Activated CD8-positive, alpha-beta memory T cell treated with anti-CD3 and anti-CD28 coated beads, Interleukin-2, amount 10 ng/mL, durations not matched to agents 7 days and 5 days (primary cell): ENCODE measurements around the gene EPN2. TPM values are rescaled to one million over a fixed set of nuclear protein-coding genes. Genes with fewer than 3 reads are reported as not detected.

Experiments used
- ATAC-seq: fragments of 150-1000 bp; cut with Tn5 transposase; one replicate; pipeline ENCODE4 v1.10.0; 2021; ENCODE audit warnings: moderate library complexity
- CTCF ChIA-PET: fragments of 350-600 bp; sonication (Branson Sonifier 250); formaldehyde crosslinking; loops from one replicate; lab custom pipeline; 2021; ENCODE audit warnings: antibody characterized with exemption; lab: Charles Lee
- DNase-seq: peaks from one replicate; pipeline ENCODE4 v3.0.0-alpha.2; 2020
- H3K27ac Mint-ChIP-seq: one replicate; pipeline ENCODE4 v1.8.0; 2021; ENCODE audit warnings: mild to moderate bottlenecking, mixed read lengths
- H3K27me3 Mint-ChIP-seq: one replicate; pipeline ENCODE4 v1.8.0; 2021; ENCODE audit warnings: mixed read lengths
- H3K36me3 Mint-ChIP-seq: one replicate; pipeline ENCODE4 v1.8.0; 2021; ENCODE audit warnings: mild to moderate bottlenecking, mixed read lengths
- H3K4me1 Mint-ChIP-seq: one replicate; pipeline ENCODE4 v1.8.0; 2021; ENCODE audit warnings: mixed read lengths
- H3K4me3 Mint-ChIP-seq: one replicate; pipeline ENCODE4 v1.8.0; 2021; ENCODE audit warnings: mild to moderate bottlenecking, moderate library complexity, mixed read lengths
- H3K9me3 Mint-ChIP-seq: one replicate; pipeline ENCODE4 v1.8.0; 2022; ENCODE audit warnings: low read depth, mixed read lengths
- total RNA-seq, 2 experiments: library from RNA; stranded (reverse); gene quantifications; one replicate each; pipeline ENCODE4 v1.2.3, GENCODE V29; 2021

Gene EPN2
- total RNA-seq, 2 experiments from 2014 or later, result 2.9 to 15.3 TPM

GRCh38 chr17:19317359-19318095 lies 80.4 kb downstream of the EPN2 start:
- Mint-ChIP-seq H3K36me3 (no peaks in the 10 kb centered on the region), H3K9me3 (no peaks in the 10 kb centered on the region), H3K27me3 (no peaks in the 10 kb centered on the region), H3K4me3 (no peak overlapping the region), H3K27ac (no peak overlapping the region), H3K4me1 (peaks cover 7% of the 10 kb centered on the region)
- DNase-seq (no peak), ATAC-seq (no peak)
- CTCF ChIA-PET, result interaction anchor here (1.5 kb wide), 1 partner anchor 21 kb away, joined by 6 read pairs; no protein-coding TSS in a partner anchor

DNA sequence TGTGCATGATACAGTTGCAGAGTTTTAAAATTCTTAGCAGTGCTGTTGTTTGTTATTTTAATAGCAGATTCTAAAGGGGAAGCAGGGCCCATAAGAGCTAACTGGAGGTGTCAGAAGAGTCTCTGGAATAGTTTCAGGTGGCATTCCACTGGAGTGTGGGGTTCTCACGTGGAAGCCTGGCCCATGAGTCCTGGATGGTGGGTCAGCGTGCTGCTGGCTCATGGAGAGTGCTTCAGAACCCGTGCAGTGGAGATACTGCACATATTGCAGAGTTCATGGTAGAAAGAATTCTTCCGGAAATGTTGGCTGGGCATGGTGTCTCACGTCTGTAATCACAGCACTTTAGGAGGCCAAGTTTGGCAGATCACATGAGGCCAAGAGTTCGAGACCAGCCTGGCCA lies 81.4 kb downstream of the EPN2 start:
- H3K36me3 Mint-ChIP-seq, result no peaks in the 10 kb centered on the region
- DNase-seq (no peak), ATAC-seq (no peak)
- CTCF ChIA-PET, result no interaction called here
- no peak overlapping the region for H3K4me3 Mint-ChIP-seq
- no peaks in the 10 kb centered on the region for H3K27me3 Mint-ChIP-seq
- H3K9me3 Mint-ChIP-seq, result no peaks in the 10 kb centered on the region
- H3K4me1 Mint-ChIP-seq, result peaks cover 5% of the 10 kb centered on the region
- no peak overlapping the region for H3K27ac Mint-ChIP-seq

DNA sequence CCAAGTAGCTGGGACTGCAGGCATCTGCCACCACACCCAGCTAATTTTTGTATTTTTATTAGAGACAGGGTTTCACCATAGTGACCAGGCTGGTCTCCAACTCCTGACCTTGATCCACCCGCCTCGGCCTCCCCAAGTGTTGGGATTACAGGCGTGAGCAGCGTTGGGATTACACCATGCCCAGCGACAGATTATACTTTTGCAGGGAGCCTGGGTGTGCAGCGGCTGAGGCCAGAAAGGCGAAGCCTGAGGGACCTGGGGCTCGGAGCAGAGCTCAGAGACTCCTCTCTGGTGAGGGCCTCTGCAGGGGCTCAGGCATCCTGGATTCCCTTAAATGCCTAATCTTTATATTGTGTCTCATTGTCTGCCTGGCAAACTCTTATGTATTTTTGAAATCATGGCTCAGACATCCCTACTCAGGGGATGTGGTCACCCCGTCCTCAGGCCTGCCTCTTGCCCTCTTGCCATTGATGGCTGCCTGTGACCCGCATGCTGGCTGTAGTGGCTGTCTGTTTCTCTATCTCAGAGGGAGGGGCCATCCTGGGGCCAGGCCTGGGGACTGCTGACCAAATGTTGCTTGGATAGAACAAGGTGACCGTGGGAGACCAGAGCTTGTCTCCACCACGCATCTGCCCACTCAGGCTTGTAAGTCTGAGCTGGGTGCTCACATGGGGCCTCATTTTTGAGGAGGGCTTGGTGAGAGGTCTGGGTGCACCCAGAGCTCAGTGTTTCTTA lies 82.8 kb downstream of the EPN2 start:
- ATAC-seq (no peak), DNase-seq (no peak)
- H3K27ac Mint-ChIP-seq, result no peak overlapping the region
- CTCF ChIA-PET, result interaction anchor here (1.2 kb wide), 1 partner anchor 11 kb away, joined by 3 read pairs; no protein-coding TSS in a partner anchor
- H3K9me3 Mint-ChIP-seq, result no peaks in the 10 kb centered on the region
- H3K27me3 Mint-ChIP-seq, result peaks cover 3% of the 10 kb centered on the region
- no peaks in the 10 kb centered on the region for H3K36me3 Mint-ChIP-seq
- no peak overlapping the region for H3K4me3 Mint-ChIP-seq
- H3K4me1 Mint-ChIP-seq, result peaks cover 4% of the 10 kb centered on the region

DNA sequence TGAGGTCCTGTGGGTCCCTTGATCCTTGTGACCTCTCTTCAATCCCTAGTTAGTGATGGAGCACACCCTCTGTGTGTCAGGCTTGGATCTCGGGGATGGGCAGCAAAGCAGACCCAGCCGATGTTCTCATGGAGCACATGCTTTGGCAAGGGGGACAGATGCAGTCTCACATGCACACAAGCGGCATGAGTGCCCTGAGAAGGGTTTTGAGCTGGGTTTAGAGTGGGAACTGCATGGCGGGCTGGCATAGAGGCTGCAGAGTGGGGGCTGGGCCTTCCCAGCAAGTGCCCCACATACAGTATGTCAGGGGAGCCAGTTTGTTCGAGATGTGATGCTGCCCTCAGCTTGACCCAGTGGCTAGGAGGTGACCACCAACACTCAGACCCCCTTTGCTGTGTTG lies 83.7 kb downstream of the EPN2 start:
- H3K9me3 Mint-ChIP-seq, result no peaks in the 10 kb centered on the region

DNA sequence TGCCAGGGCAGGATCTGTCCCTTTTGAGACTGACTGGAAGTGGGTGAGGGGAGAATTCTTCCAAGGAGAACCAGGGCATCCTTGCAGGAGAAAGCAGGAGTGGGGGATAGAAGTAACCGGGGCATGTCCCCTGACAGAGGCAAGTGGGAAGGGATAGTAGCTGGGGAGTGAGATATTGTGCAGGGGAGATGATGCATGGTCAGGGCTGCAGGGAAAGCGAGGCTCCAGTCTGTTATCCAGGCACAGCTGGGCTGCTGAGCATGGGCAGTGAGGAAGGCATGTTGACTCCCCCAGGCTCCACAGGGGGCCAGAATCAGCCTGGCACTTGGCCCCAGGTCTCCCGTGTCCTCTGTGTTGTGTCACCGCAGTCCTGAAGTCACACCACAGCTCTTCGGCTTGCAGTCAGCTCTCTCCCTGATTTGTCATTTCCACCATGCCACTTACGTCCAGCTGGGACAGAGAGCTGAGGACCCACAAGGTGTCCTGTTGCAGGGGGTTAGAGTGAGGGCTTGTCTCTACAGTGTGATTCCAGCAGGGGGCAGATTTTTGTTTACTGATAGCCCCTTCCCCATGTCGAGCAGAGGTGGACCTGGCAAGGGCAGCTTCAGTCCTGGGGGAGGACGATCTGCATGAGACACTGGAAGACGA lies 84.4 kb downstream of the EPN2 start:
- Mint-ChIP-seq H3K9me3 (no peaks in the 10 kb centered on the region), H3K4me3 (no peak overlapping the region), H3K4me1 (peaks cover 4% of the 10 kb centered on the region), H3K27me3 (peaks cover 5% of the 10 kb centered on the region), H3K36me3 (peaks cover 1% of the 10 kb centered on the region), H3K27ac (no peak overlapping the region)
- DNase-seq (no peak), ATAC-seq (no peak)
- CTCF ChIA-PET, result interaction anchor here (0.8 to 1.3 kb wide), 3 partner anchors 15 to 41 kb away, joined by 3 read pairs; partner anchors contain the start of gene B9D1

More for the DNA sequence above, 83.7 kb downstream of the EPN2 start:
- H3K4me1 Mint-ChIP-seq, result peaks cover 4% of the 10 kb centered on the region
- no peak for ATAC-seq
- peaks cover 5% of the 10 kb centered on the region for H3K27me3 Mint-ChIP-seq
- H3K36me3 Mint-ChIP-seq, result peaks cover 1% of the 10 kb centered on the region
- DNase-seq, result no peak
- CTCF ChIA-PET, result no interaction called here
- no peak overlapping the region for H3K4me3 Mint-ChIP-seq
- no peak overlapping the region for H3K27ac Mint-ChIP-seq

DNA sequence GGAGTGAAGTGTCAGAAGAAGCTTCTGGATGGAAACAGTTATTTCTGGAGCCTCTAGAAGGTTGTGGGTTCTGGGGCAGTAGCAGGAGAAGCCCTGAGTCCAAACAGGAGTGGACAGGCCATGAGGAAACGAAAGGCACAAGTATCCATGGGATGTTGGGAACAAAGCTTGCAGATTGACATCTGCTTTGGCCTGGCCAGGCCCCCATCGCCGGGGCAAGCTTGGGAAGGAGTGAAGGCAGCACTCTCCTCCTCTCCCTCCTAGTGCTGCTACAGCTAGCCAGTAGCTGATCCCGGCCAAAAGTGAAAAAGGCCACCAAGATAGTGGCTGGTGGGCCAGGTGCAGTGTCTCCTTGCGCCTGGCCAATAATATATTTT lies 85.0 kb downstream of the EPN2 start:
- Mint-ChIP-seq H3K4me1 (peaks cover 4% of the 10 kb centered on the region), H3K36me3 (peaks cover 1% of the 10 kb centered on the region)

GRCh38 chr17:19322861-19323260 lies 85.7 kb downstream of the EPN2 start:
- H3K36me3 Mint-ChIP-seq, result peaks cover 1% of the 10 kb centered on the region
- CTCF ChIA-PET, result interaction anchor here (0.7 to 1.3 kb wide), 3 partner anchors 15 to 75 kb away, joined by 3 read pairs; partner anchors contain the start of gene B9D1
- DNase-seq (no peak), ATAC-seq (no peak)
- no peak overlapping the region for H3K4me3 Mint-ChIP-seq
- H3K27ac Mint-ChIP-seq, result no peak overlapping the region
- H3K9me3 Mint-ChIP-seq, result no peaks in the 10 kb centered on the region
- peaks cover 5% of the 10 kb centered on the region for H3K27me3 Mint-ChIP-seq
- H3K4me1 Mint-ChIP-seq, result peaks cover 4% of the 10 kb centered on the region

More for the DNA sequence above, 85.0 kb downstream of the EPN2 start:
- peaks cover 5% of the 10 kb centered on the region for H3K27me3 Mint-ChIP-seq
- no peak for DNase-seq
- no peak overlapping the region for H3K27ac Mint-ChIP-seq
- CTCF ChIA-PET, result interaction anchor here (0.7 to 1.3 kb wide), 4 partner anchors 16 to 582 kb away, joined by 3 read pairs; partner anchors contain the start of gene B9D1
- H3K4me3 Mint-ChIP-seq, result no peak overlapping the region
- no peak for ATAC-seq
- H3K9me3 Mint-ChIP-seq, result no peaks in the 10 kb centered on the region

DNA sequence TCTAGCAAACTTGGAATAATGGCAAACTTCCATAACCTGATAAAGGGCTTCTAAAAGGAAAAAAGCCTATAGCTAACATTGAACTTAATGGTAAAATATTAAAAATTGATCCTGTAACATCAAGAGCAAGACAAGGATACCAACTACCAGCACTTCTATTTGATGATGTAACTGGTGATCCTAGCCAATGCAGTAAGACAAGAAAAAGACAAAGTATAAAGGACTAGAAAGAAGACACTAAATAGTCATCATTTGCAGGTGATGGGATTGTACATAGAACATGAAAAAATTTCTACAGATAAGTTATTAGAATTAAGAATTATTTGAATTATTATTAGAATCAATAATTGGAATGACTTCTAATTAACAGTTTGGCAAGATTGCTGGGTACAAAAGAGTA lies 88.4 kb downstream of the EPN2 start:
- no peaks in the 10 kb centered on the region for H3K9me3 Mint-ChIP-seq
- H3K36me3 Mint-ChIP-seq, result peaks cover 1% of the 10 kb centered on the region
- no peak for ATAC-seq
- no peaks in the 10 kb centered on the region for H3K4me1 Mint-ChIP-seq
- H3K27ac Mint-ChIP-seq, result no peak overlapping the region
- DNase-seq, result no peak
- peaks cover 5% of the 10 kb centered on the region for H3K27me3 Mint-ChIP-seq
- H3K4me3 Mint-ChIP-seq, result no peak overlapping the region
- CTCF ChIA-PET, result no interaction called here

GRCh38 chr17:19327031-19327783 lies 90.0 kb downstream of the EPN2 start:
- no peak overlapping the region for H3K27ac Mint-ChIP-seq
- no peak for DNase-seq
- CTCF ChIA-PET, result interaction anchor here (0.6 kb wide), 1 partner anchor 560 kb away, joined by 4 read pairs; no protein-coding TSS in a partner anchor
- peaks cover 1% of the 10 kb centered on the region for H3K36me3 Mint-ChIP-seq
- H3K4me3 Mint-ChIP-seq, result no peak overlapping the region
- H3K27me3 Mint-ChIP-seq, result peaks cover 5% of the 10 kb centered on the region
- H3K9me3 Mint-ChIP-seq, result no peaks in the 10 kb centered on the region
- ATAC-seq, result no peak
- H3K4me1 Mint-ChIP-seq, result no peaks in the 10 kb centered on the region

GRCh38 chr17:19328441-19329061 lies 91.4 kb downstream of the EPN2 start:
- H3K9me3 Mint-ChIP-seq, result no peaks in the 10 kb centered on the region
- CTCF ChIA-PET, result interaction anchor here (0.5 kb wide), 1 partner anchor 71 kb away, joined by 3 read pairs; no protein-coding TSS in a partner anchor
- peaks cover 1% of the 10 kb centered on the region for H3K36me3 Mint-ChIP-seq
- no peak overlapping the region for H3K4me3 Mint-ChIP-seq
- no peak overlapping the region for H3K27ac Mint-ChIP-seq
- H3K4me1 Mint-ChIP-seq, result peaks cover 5% of the 10 kb centered on the region
- ATAC-seq, result no peak
- DNase-seq, result no peak
- H3K27me3 Mint-ChIP-seq, result peaks cover 5% of the 10 kb centered on the region

DNA sequence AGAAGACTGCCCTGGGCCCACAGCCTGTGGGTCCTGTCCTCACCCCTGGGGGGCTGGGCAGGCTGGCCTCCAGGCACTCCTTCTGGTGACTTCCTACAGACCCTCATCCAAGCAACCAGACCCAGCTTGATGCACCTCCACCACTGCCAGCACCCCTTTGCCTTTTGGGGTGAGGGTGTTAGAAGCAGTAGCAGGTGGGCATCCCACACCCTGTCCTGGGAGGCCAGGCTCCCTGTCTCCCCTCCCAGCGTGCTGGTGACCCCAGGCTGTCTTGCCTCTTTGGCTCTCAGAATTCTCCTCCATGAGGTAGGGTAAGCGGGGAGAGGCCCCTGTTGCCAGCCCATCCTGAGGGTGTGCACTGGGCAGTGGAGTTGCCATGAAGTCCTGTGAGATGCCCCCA lies 92.0 kb downstream of the EPN2 start:
- ATAC-seq, result no peak
- Mint-ChIP-seq H3K27me3 (peaks cover 2% of the 10 kb centered on the region), H3K4me1 (peaks cover 5% of the 10 kb centered on the region), H3K36me3 (peaks cover 1% of the 10 kb centered on the region), H3K9me3 (no peaks in the 10 kb centered on the region), H3K27ac (no peak overlapping the region), H3K4me3 (no peak overlapping the region)
- CTCF ChIA-PET, result interaction anchor here (0.5 kb wide), 1 partner anchor 72 kb away, joined by 3 read pairs; no protein-coding TSS in a partner anchor
- DNase-seq, result no peak

DNA sequence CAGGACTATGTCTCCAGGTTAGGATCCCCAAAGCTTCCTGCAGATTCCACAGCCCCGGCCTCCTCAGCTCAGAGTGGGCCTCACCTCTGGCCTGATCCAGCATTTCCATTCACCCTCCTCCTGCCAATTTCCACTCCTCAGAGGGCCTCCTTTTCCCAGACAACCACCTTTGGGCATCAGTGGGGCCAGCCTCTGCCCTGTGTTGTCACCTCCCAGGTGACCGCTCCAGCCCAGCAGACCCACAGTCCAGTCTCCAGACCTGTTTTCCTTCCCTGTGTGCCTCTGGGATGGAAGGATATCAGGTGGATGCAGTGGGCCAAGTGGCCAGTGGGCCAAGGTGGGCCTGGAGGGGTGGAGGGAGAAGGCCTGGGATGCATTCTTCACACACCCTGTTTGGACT lies 92.7 kb downstream of the EPN2 start:
- no peak overlapping the region for H3K4me3 Mint-ChIP-seq
- DNase-seq (no peak), ATAC-seq (no peak)
- H3K4me1 Mint-ChIP-seq, result peaks cover 5% of the 10 kb centered on the region
- H3K9me3 Mint-ChIP-seq, result no peaks in the 10 kb centered on the region
- no peak overlapping the region for H3K27ac Mint-ChIP-seq
- peaks cover 2% of the 10 kb centered on the region for H3K27me3 Mint-ChIP-seq
- H3K36me3 Mint-ChIP-seq, result peaks cover 1% of the 10 kb centered on the region
- CTCF ChIA-PET, result no interaction called here
